Medulla oblongata (tissue), 1 donor: ENCODE data around the gene KRTAP2-3.
"Not testable (repeated sequence)": the region's sequence is repeated elsewhere in the genome, so short reads cannot be mapped to it uniquely, and the experiment has no call there.

Experiments
- DNase-seq: peaks from one replicate; pipeline ENCODE4 v3.0.0-alpha.2; 2015; ENCODE audit errors: extremely low spot score

The KRTAP2-3 gene

GRCh38 chr17:41067281-41067680, 7.4 kb upstream of the KRTAP2-3 start:
- DNase-seq, result no peak

- no peak for DNase-seq
Measured at GRCh38 chr17:41065829-41066624, 6.1 kb upstream of the KRTAP2-3 start, which contains the start of gene KRTAP2-4. TSS of gene KRTAP2-4 (minus strand) at chr17:41065879. CDS start at chr17:41065845, 34 bp downstream.

GRCh38 chr17:41065016-41065689, 5.2 kb upstream of the KRTAP2-3 start:
- DNase-seq, result not testable (repeated sequence)

- DNase-seq, result no peak
Measured at GRCh38 chr17:41064301-41064700, 4.4 kb upstream of the KRTAP2-3 start.

GRCh38 chr17:41063449-41063848, 3.5 kb upstream of the KRTAP2-3 start:
- DNase-seq, result no peak

GRCh38 chr17:41061964-41062363, 2.0 kb upstream of the KRTAP2-3 start:
- no peak for DNase-seq

- DNase-seq, result not testable (repeated sequence)
Measured at GRCh38 chr17:41059276-41060051, 450 bp downstream of the KRTAP2-3 start.

- no peak for DNase-seq
Measured at GRCh38 chr17:41058741-41059140, 1.2 kb downstream of the KRTAP2-3 start.

- no peak for DNase-seq
Measured at GRCh38 chr17:41057547-41057946, 2.4 kb downstream of the KRTAP2-3 start.

- not testable (repeated sequence) for DNase-seq
Measured at GRCh38 chr17:41055130-41055529, 4.8 kb downstream of the KRTAP2-3 start, which contains the start of gene KRTAP2-2. TSS of gene KRTAP2-2 (minus strand) at chr17:41055230. CDS start at chr17:41055211, 19 bp downstream.

GRCh38 chr17:41054556-41054955, 5.4 kb downstream of the KRTAP2-3 start:
- DNase-seq, result not testable (repeated sequence)

GRCh38 chr17:41054025-41054424, 5.9 kb downstream of the KRTAP2-3 start:
- DNase-seq, result no peak

GRCh38 chr17:41052566-41052965, 7.3 kb downstream of the KRTAP2-3 start:
- DNase-seq, result no peak

GRCh38 chr17:41049110-41049509, 10.8 kb downstream of the KRTAP2-3 start:
- no peak for DNase-seq

- no peak for DNase-seq
Measured at GRCh38 chr17:41048441-41048840, 11.5 kb downstream of the KRTAP2-3 start.

GRCh38 chr17:41046735-41047465, 13.0 kb downstream of the KRTAP2-3 start, which contains the start of gene KRTAP2-1:
TSS of gene KRTAP2-1 (minus strand) at chr17:41047316. CDS start at chr17:41047267, 49 bp downstream.
- not testable (repeated sequence) for DNase-seq

GRCh38 chr17:41042953-41043352, 17.0 kb downstream of the KRTAP2-3 start:
- DNase-seq, result no peak

- not testable (repeated sequence) for DNase-seq
Measured at GRCh38 chr17:41040783-41041571, 18.9 kb downstream of the KRTAP2-3 start, which contains the start of gene KRTAP1-1. TSS of gene KRTAP1-1 (minus strand) at chr17:41041450. CDS start at chr17:41041397, 53 bp downstream.

- DNase-seq, result no peak
Measured at GRCh38 chr17:41037853-41038350, 22.0 kb downstream of the KRTAP2-3 start.

GRCh38 chr17:41034346-41034935, 25.5 kb downstream of the KRTAP2-3 start, which contains the start of gene KRTAP1-3:
TSS of gene KRTAP1-3 (minus strand) at chr17:41034874. CDS start at chr17:41034821, 53 bp downstream.
- not testable (repeated sequence) for DNase-seq
